GM23338 (cell line): ENCODE results near the gene BANF1. TPM values are rescaled to one million over a fixed set of nuclear protein-coding genes. Genes with fewer than 3 reads are reported as not detected.

Experiments used
- ATAC-seq: fragments of 200-7000 bp; cut with Tn5 transposase; 3 replicates; pipeline ENCODE4 v1.9.1; 2020
- DNase-seq: peaks from one replicate; pipeline ENCODE4 v3.0.0-alpha.2; 2015; ENCODE audit warnings: low spot score
- H2AFZ ChIP-seq: fragments of 200-600 bp; sonication (generic); 2 replicates; pipeline ENCODE4 v1.8.0; 2016; ENCODE audit warnings: antibody characterized with exemption, mild to moderate bottlenecking, moderate library complexity
- H3F3A ChIP-seq: fragments of 200-600 bp; sonication (generic); replicated peaks from 2 replicates; pipeline ENCODE4 v1.8.0; 2017; ENCODE audit warnings: antibody characterized with exemption, mixed run types, low read depth
- H3K27ac ChIP-seq: fragments of 200-600 bp; sonication (generic); 2 replicates; pipeline ENCODE4 v1.6.1; 2016; ENCODE audit warnings: low read depth
- H3K27me3 ChIP-seq: fragments of 200-600 bp; sonication (generic); 2 replicates; pipeline ENCODE4 v1.8.0; 2016; ENCODE audit warnings: mild to moderate bottlenecking, mixed run types, moderate library complexity; ENCODE audit not compliant: insufficient read depth
- H3K36me3 ChIP-seq: fragments of 200-600 bp; sonication (generic); 2 replicates; pipeline ENCODE4 v1.8.0; 2016; ENCODE audit warnings: mild to moderate bottlenecking; ENCODE audit not compliant: insufficient read depth
- H3K4me1 ChIP-seq: fragments of 200-600 bp; sonication (generic); 2 replicates; pipeline ENCODE4 v1.8.0; 2016; ENCODE audit warnings: mild to moderate bottlenecking, moderate library complexity; ENCODE audit not compliant: insufficient read depth
- H3K4me2 ChIP-seq: fragments of 200-600 bp; sonication (generic); 2 replicates; pipeline ENCODE4 v1.7.1; 2017; ENCODE audit warnings: mixed run types
- H3K4me3 ChIP-seq: fragments of 200-600 bp; sonication (generic); 2 replicates; pipeline ENCODE4 v1.6.1; 2016; ENCODE audit warnings: mixed run types
- H3K79me2 ChIP-seq: fragments of 200-600 bp; sonication (generic); replicated peaks from 2 replicates; pipeline ENCODE4 v1.8.0; 2017; ENCODE audit warnings: mild to moderate bottlenecking; ENCODE audit not compliant: insufficient read depth
- H3K9me2 ChIP-seq: fragments of 200-600 bp; sonication (generic); 2 replicates; pipeline ENCODE4 v1.8.0; 2017; ENCODE audit not compliant: insufficient read depth
- H4K20me1 ChIP-seq: fragments of 200-600 bp; sonication (generic); replicated peaks from 2 replicates; pipeline ENCODE4 v1.8.0; 2017; ENCODE audit warnings: mild to moderate bottlenecking; ENCODE audit not compliant: insufficient read depth
- H3K27ac Mint-ChIP-seq: 2 replicates; pipeline ENCODE4 v1.8.0; 2020; ENCODE audit warnings: inconsistent platforms, mild to moderate bottlenecking, moderate library complexity, mixed read lengths
- H3K27me3 Mint-ChIP-seq: 3 replicates; pipeline ENCODE4 v1.8.0; 2022; ENCODE audit warnings: low read depth, mild to moderate bottlenecking, moderate library complexity, mixed read lengths, inconsistent platforms; ENCODE audit not compliant: insufficient read depth, poor library complexity
- H3K36me3 Mint-ChIP-seq: 3 replicates; pipeline ENCODE4 v1.8.0; 2021; ENCODE audit warnings: low read depth, mild to moderate bottlenecking, inconsistent platforms, moderate library complexity, mixed read lengths
- H3K4me1 Mint-ChIP-seq: 3 replicates; pipeline ENCODE4 v1.8.0; 2020; ENCODE audit warnings: mild to moderate bottlenecking, inconsistent platforms, mixed read lengths
- H3K4me3 Mint-ChIP-seq: 3 replicates; pipeline ENCODE4 v1.8.0; 2021; ENCODE audit warnings: moderate library complexity, mild to moderate bottlenecking, inconsistent platforms, mixed read lengths
- H3K9me3 Mint-ChIP-seq: 3 replicates; pipeline ENCODE4 v1.8.0; 2020; ENCODE audit warnings: moderate library complexity, mild to moderate bottlenecking, inconsistent platforms, mixed read lengths
- CREB1 ChIP-seq: fragments of 250-450 bp; sonication (Bioruptor Pico); IDR thresholded peaks from 2 replicates; pipeline ENCODE4 v1.5.0; 2020; ENCODE audit warnings: low read depth, mild to moderate bottlenecking, moderate library complexity
- CTCF ChIP-seq, 2 experiments: fragments of 200-600 bp in 1 of 2; sonication (generic) in 1 of 2; conservative IDR thresholded peaks; 2 replicates each; pipeline versions ENCODE4 v1.5.1 to v1.6.1; 2016 to 2017; ENCODE audit warnings: antibody characterized with exemption in 2 of 2, low read depth in 2 of 2, mild to moderate bottlenecking in 2 of 2, moderate library complexity in 1 of 2
- EZH2phosphoT487 ChIP-seq: fragments of 200-600 bp; sonication (generic); IDR thresholded peaks from one replicate; pipeline ENCODE4 v1.8.1; 2018; ENCODE audit warnings: antibody characterized with exemption; ENCODE audit not compliant: unreplicated experiment
- JUNB ChIP-seq: IDR thresholded peaks from one replicate; pipeline ENCODE4 v1.6.1; 2016; ENCODE audit warnings: antibody characterized with exemption; ENCODE audit not compliant: unreplicated experiment
- NANOG ChIP-seq: IDR thresholded peaks from 2 replicates; pipeline ENCODE4 v1.6.1; 2016; ENCODE audit warnings: antibody characterized with exemption, borderline replicate concordance
- POLR2AphosphoS5 ChIP-seq: IDR thresholded peaks from 2 replicates; pipeline ENCODE4 v1.6.1; 2016; ENCODE audit warnings: antibody characterized with exemption, low read depth
- REST ChIP-seq: IDR thresholded peaks from one replicate; pipeline ENCODE4 v1.6.1; 2018; ENCODE audit warnings: antibody characterized with exemption; ENCODE audit not compliant: unreplicated experiment
- STAT1 ChIP-seq: IDR thresholded peaks from one replicate; pipeline ENCODE4 v1.6.1; 2016; ENCODE audit warnings: antibody characterized with exemption; ENCODE audit not compliant: unreplicated experiment
- ZNF114 ChIP-seq: fragments of 250-450 bp; sonication (Bioruptor Pico); IDR thresholded peaks from 2 replicates; pipeline ENCODE4 v1.5.0; 2020; ENCODE audit warnings: mild to moderate bottlenecking, moderate library complexity
- ZNF331 ChIP-seq: fragments of 250-450 bp; sonication (Bioruptor Pico); IDR thresholded peaks from 2 replicates; pipeline ENCODE4 v1.5.0; 2020; ENCODE audit warnings: low read depth, mild to moderate bottlenecking, moderate library complexity
- ZNF462 ChIP-seq: fragments of 250-450 bp; sonication (Bioruptor Pico); IDR thresholded peaks from 2 replicates; pipeline ENCODE4 v1.5.0; 2020; ENCODE audit warnings: mild to moderate bottlenecking, moderate library complexity
- polyA plus RNA-seq: library from polyadenylated mRNA; unstranded; fragments of >200 nt; fragmentation: Nextera tagmentation; extraction: Ambion mirVana; gene quantifications from 2 replicates; pipeline ENCODE4 v1.2.1, GENCODE V29; 2016
- total RNA-seq: library from RNA; depleted of rRNA; stranded (reverse); fragments of >200 nt; shearing (Covaris generic); gene quantifications from 2 replicates; pipeline ENCODE4 v1.2.3, GENCODE V29; 2014

BANF1 gene
- total and polyA plus RNA-seq, 2 experiments from 2014 or later = 58.2 to 765 TPM

GRCh38 chr11:66006891-66007176 is 4.5 kb downstream of the BANF1 start:
- TF ChIP-seq POLR2AphosphoS5 (no peak), JUNB (no peak)
- Histone ChIP-seq H3K4me2 (no peak overlapping the region), H4K20me1 (peaks cover 7% of the 10 kb centered on the region; the same call in 1 of the 2 replicates), H3F3A (peaks cover 16% of the 10 kb centered on the region; the same call in 1 of the 2 replicates), H3K4me3 (no peak overlapping the region), H3K9me2 (no peaks in the 10 kb centered on the region), H2AFZ (no peak overlapping the region), H3K36me3 (peaks cover 7% of the 10 kb centered on the region; the same call in 1 of the 2 replicates), H3K4me1 (peaks cover 14% of the 10 kb centered on the region; the same call in 1 of the 2 replicates), H3K79me2 (peaks cover 18% of the 10 kb centered on the region), H3K27ac (no peak overlapping the region), H3K27me3 (peaks cover 12% of the 10 kb centered on the region)
- Mint-ChIP-seq H3K36me3 (peaks cover 34% of the 10 kb centered on the region), H3K27ac (peak overlapping the region; percentile 81; the same call in 1 of the 2 replicates), H3K9me3 (no peaks in the 10 kb centered on the region), H3K4me1 (peaks cover 22% of the 10 kb centered on the region), H3K4me3 (no peak overlapping the region; the same call in 2 of the 3 replicates), H3K27me3 (peaks cover 24% of the 10 kb centered on the region)
- ATAC-seq (no peak), DNase-seq (no peak)

GRCh38 chr11:66007201-66007634 is 4.9 kb downstream of the BANF1 start:
- H3K4me1 ChIP-seq = peaks cover 14% of the 10 kb centered on the region; the same call in 1 of the 2 replicates
- H3K27me3 ChIP-seq = peaks cover 16% of the 10 kb centered on the region
- H3K9me2 ChIP-seq = no peaks in the 10 kb centered on the region
- peaks cover 15% of the 10 kb centered on the region; the same call in 1 of the 2 replicates for H3F3A ChIP-seq
- Mint-ChIP-seq H3K4me1 (peaks cover 22% of the 10 kb centered on the region), H3K36me3 (peaks cover 30% of the 10 kb centered on the region), H3K4me3 (no peak overlapping the region), H3K27me3 (peaks cover 20% of the 10 kb centered on the region), H3K27ac (no peak overlapping the region), H3K9me3 (no peaks in the 10 kb centered on the region)
- no peak overlapping the region for H3K27ac ChIP-seq
- peaks cover 7% of the 10 kb centered on the region; the same call in 1 of the 2 replicates for H3K36me3 ChIP-seq
- H3K4me3 ChIP-seq = no peak overlapping the region
- peaks cover 18% of the 10 kb centered on the region for H3K79me2 ChIP-seq
- no peak overlapping the region for H2AFZ ChIP-seq
- DNase-seq (no peak), ATAC-seq (no peak)
- no peak overlapping the region for H3K4me2 ChIP-seq
- H4K20me1 ChIP-seq = peaks cover 7% of the 10 kb centered on the region; the same call in 1 of the 2 replicates
- TF ChIP-seq ZNF462 (CRISPR knock-in tag) (no peak), POLR2AphosphoS5 (no peak), JUNB (no peak), STAT1 (no peak), REST (no peak), CTCF (conservative IDR thresholded peaks at IDR 0.05; ENCODE audit: low read depth in 2 of 2) (no peak), CREB1 (CRISPR knock-in tag) (no peak), ZNF331 (CRISPR knock-in tag) (no peak), ZNF114 (CRISPR knock-in tag) (no peak), NANOG (no peak), EZH2phosphoT487 (no peak)
